Stomach (tissue), 4 donors: ENCODE results near the gene CMTM1.

Experiments used
- EP300 ChIP-seq: sonication (generic); formaldehyde crosslinking; IDR thresholded peaks from one replicate; pipeline ENCODE4 v1.6.1; 2017; ENCODE audit warnings: antibody characterized with exemption
- POLR2A ChIP-seq, 4 donors: fragments of 450-650 bp; IDR thresholded peaks; one replicate each; pipeline ENCODE4 v1.6.1; 2016; ENCODE audit warnings: antibody characterized with exemption in 4 of 4, control low read depth in 2 of 4, mild to moderate bottlenecking in 1 of 4, moderate library complexity in 1 of 4
- POLR2AphosphoS5 ChIP-seq, 3 donors: sonication (generic); formaldehyde crosslinking; IDR thresholded peaks; one replicate each; pipeline ENCODE4 v1.6.1; 2016; ENCODE audit warnings: antibody characterized with exemption in 3 of 3
- TF ChIP-seq, protein P1 (sequence below), 7 experiments: fragments of 450-650 bp in 4 of 7; fragments of 200-600 bp in 3 of 7; sonication (generic) in 3 of 7; IDR thresholded peaks; one replicate each; pipeline ENCODE4 v1.5.1; 2016 to 2019; ENCODE audit warnings: antibody characterized with exemption in 7 of 7, control low read depth in 2 of 7, mild to moderate bottlenecking in 1 of 7

DNA sequence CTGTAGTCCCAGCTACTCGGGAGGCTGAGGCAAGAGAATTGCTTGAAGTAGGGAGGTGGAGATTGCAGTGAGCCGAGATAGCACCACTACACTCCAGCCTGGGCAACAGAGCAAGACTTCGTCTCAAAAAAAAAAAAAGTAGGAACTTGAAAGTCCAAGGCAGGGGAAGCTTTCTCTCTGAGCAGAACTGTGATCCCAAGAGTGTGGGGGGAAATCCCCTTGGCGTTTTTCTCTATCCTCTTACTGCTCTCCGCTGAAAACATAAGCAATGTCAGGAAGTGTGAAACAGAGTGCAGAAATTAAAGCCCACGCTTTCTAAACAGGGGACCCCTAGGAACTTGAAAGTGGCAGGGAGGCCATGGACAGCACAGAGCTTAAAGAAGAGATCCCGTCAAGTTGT is 28.5 kb downstream of the CMTM1 start:
- TF ChIP-seq, protein P1, sequence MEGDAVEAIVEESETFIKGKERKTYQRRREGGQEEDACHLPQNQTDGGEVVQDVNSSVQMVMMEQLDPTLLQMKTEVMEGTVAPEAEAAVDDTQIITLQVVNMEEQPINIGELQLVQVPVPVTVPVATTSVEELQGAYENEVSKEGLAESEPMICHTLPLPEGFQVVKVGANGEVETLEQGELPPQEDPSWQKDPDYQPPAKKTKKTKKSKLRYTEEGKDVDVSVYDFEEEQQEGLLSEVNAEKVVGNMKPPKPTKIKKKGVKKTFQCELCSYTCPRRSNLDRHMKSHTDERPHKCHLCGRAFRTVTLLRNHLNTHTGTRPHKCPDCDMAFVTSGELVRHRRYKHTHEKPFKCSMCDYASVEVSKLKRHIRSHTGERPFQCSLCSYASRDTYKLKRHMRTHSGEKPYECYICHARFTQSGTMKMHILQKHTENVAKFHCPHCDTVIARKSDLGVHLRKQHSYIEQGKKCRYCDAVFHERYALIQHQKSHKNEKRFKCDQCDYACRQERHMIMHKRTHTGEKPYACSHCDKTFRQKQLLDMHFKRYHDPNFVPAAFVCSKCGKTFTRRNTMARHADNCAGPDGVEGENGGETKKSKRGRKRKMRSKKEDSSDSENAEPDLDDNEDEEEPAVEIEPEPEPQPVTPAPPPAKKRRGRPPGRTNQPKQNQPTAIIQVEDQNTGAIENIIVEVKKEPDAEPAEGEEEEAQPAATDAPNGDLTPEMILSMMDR (IDR thresholded peaks at IDR 0.05) = no peak
- no peak for TF ChIP-seq EP300
- no peak for TF ChIP-seq POLR2A (IDR thresholded peaks at IDR 0.05)
- no peak for TF ChIP-seq POLR2AphosphoS5 (IDR thresholded peaks at IDR 0.05)
